RWPE1 (cell line): Measurements from ENCODE around the gene TMC1.

ENCODE experiments used
- CTCF ChIA-PET: fragments of 350-600 bp; sonication (Branson Sonifier 250); formaldehyde crosslinking; extraction: SDS; loops from one replicate; lab custom pipeline; 2021; lab: Yijun Ruan, JAX
- POLR2A ChIA-PET: fragments of 400-600 bp; formaldehyde crosslinking; extraction: SDS; loops from one replicate; lab custom pipeline; 2020; ENCODE audit warnings: antibody characterized with exemption; ENCODE audit not compliant: low non-redundant PET; lab: Yijun Ruan, JAX
- DNase-seq: peaks from one replicate; pipeline ENCODE4 v3.0.0; 2012; ENCODE audit warnings: low spot score
- H3K27ac ChIP-seq: fragments of 450-650 bp; 2 replicates; pipeline ENCODE4 v1.5.1; 2017
- CTCF ChIP-seq: fragments of 450-650 bp; conservative IDR thresholded peaks from 2 replicates; pipeline ENCODE4 v1.5.1; 2017; ENCODE audit warnings: low read depth, mild to moderate bottlenecking

The TMC1 gene

DNA sequence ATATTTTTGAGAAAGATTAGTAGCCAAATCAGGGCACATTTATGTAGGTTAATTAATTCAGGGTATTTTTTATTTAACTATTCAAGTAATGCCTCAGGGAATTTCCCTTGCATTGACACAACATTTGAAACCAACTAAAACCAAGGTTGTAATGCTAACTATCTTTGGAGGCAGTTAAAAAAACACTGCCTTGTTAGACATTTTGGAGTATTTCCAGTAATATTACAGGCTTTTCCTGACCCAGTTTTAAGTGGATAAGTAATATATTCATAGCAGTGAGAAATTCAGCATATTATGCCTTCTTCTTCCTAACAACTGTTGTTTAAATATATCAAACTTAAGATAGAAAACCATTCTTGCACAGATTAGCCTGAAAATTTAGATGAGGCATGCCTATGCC is 175.1 kb downstream of the TMC1 start:
- no peak overlapping the region for H3K27ac ChIP-seq
- ChIA-PET POLR2A (no interaction called here), CTCF (no interaction called here)
- no peak for DNase-seq
- no peak for TF ChIP-seq CTCF

DNA sequence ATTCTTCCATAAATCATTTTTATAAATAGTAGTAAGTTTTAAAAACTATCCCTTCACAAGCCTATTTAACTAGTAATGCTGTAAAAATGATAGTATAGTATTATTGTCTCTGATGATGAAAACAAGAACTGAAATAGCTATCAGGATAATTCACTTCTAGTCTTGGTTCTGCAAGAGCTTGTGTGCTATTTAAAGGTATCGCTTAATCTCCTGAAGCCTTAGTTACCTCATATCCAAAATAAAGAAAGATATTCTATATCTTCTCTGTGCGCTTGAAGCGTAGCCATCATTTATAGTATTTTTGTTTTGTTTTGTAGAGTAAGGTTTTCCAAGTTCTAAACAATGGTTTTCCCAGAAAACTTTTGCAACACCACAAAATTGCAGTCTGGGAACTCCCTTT is 180.1 kb downstream of the TMC1 start:
- H3K27ac ChIP-seq = no peak overlapping the region
- TF ChIP-seq CTCF = no peak
- CTCF ChIA-PET = no interaction called here
- DNase-seq = no peak
- POLR2A ChIA-PET = no interaction called here

- DNase-seq = no peak
- TF ChIP-seq CTCF = no peak
- POLR2A ChIA-PET = no interaction called here
- H3K27ac ChIP-seq = no peak overlapping the region
- CTCF ChIA-PET = interaction anchor here (0.9 to 1.1 kb wide), 3 partner anchors 17 to 35 kb away, joined by 4 read pairs; no protein-coding TSS in a partner anchor
Measured at GRCh38 chr9:72703574-72703973, 182.2 kb downstream of the TMC1 start.

- ChIA-PET CTCF (interaction anchor here (0.5 to 1.0 kb wide), 3 partner anchors 34 to 115 kb away, joined by 3 to 6 read pairs (median 4); no protein-coding TSS in a partner anchor), POLR2A (no interaction called here)
- no peak for TF ChIP-seq CTCF
- no peak overlapping the region for H3K27ac ChIP-seq
- DNase-seq = no peak
Measured at GRCh38 chr9:72704688-72705375, 183.4 kb downstream of the TMC1 start.

- TF ChIP-seq CTCF = no peak
- POLR2A ChIA-PET = no interaction called here
- CTCF ChIA-PET = interaction anchor here (1.1 kb wide), 1 partner anchor 9 kb away, joined by 6 read pairs; no protein-coding TSS in a partner anchor
- H3K27ac ChIP-seq = no peak overlapping the region
- no peak for DNase-seq
Measured at GRCh38 chr9:72718503-72718902, 197.1 kb downstream of the TMC1 start.

DNA sequence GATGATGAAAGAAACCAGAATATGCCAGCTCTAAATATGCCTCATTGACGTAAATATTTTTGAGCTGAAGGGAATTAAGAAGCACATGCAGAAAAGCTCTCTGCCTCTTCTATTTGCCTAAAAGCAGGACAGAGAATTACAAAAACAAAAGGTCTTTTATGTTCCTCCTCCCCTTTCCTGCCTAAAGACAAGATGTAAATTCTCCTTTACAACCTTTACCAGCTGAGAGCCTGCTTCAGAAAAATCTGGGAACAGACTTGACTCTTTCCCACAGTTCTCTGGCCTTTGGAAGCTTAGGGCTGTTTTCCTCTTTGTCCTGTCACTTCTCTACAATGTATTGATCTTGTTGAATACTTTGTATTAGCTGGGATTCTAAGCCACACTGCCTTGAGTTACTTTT is 199.7 kb downstream of the TMC1 start:
- POLR2A ChIA-PET = no interaction called here

More for the DNA sequence above, 199.7 kb downstream of the TMC1 start:
- H3K27ac ChIP-seq = no peak overlapping the region
- CTCF ChIA-PET = interaction anchor here (0.6 kb wide), 1 partner anchor 42 kb away, joined by 6 read pairs; no protein-coding TSS in a partner anchor
- no peak for DNase-seq
- TF ChIP-seq CTCF = no peak
